Measurements from ENCODE around the gene IDS. TPM values are rescaled to one million over a fixed set of nuclear protein-coding genes. Genes with fewer than 3 reads are reported as not detected.

The IDS gene
- total and polyA plus RNA-seq, 2 experiments from 2014 or later: 47.7 to 79.5 TPM

GRCh38 chrX:149511081-149511480 is 6.0 kb upstream of the IDS start:
- no peaks in the 10 kb centered on the region for H3K9me3 ChIP-seq (ENCODE audit: low read depth)
- no peak overlapping the region for H3K27ac ChIP-seq
- no peaks in the 10 kb centered on the region for H4K20me1 ChIP-seq (ENCODE audit: insufficient read depth)
- H3K4me2 ChIP-seq (ENCODE audit: unreplicated experiment): no peak overlapping the region
- peak; percentile 37 for DNase-seq
- no peak overlapping the region for H2AFZ ChIP-seq
- H3K79me2 ChIP-seq (ENCODE audit: insufficient read depth): no peaks in the 10 kb centered on the region
- H3K4me1 ChIP-seq (ENCODE audit: insufficient read depth): peaks cover 5% of the 10 kb centered on the region; the same call in 1 of the 2 replicates
- no peak overlapping the region for H3K4me3 ChIP-seq
- WGBS, 2 experiments (ENCODE audit: low coverage in 1 of 2, low lambda C conversion rate in 2 of 2, missing lambda C conversion rate in 2 of 2): 69 to 73% methylated on average over 5 of the region's 5 CpGs
- TF ChIP-seq EZH2 (IDR thresholded peaks at IDR 0.05; ENCODE audit: insufficient read depth, poor library complexity, severe bottlenecking): no peak
- no peak for TF ChIP-seq EZH2phosphoT487 (IDR thresholded peaks at IDR 0.05; ENCODE audit: insufficient read depth, low read depth)
- H3K9ac ChIP-seq: no peak overlapping the region
- H3K9me2 ChIP-seq (ENCODE audit: insufficient read depth): no peaks in the 10 kb centered on the region
- H3F3A ChIP-seq (ENCODE audit: insufficient read depth): no peaks in the 10 kb centered on the region
- in situ Hi-C loops (cut with MboI): no loop called here
- H3K27me3 ChIP-seq (replicated peaks; ENCODE audit: insufficient read depth): no peaks in the 10 kb centered on the region
- H3K36me3 ChIP-seq (ENCODE audit: low read depth): no peaks in the 10 kb centered on the region

- Histone ChIP-seq H3K36me3 (ENCODE audit: low read depth) (no peaks in the 10 kb centered on the region), H3K27ac (no peak overlapping the region), H3K4me3 (no peak overlapping the region), H3K4me1 (ENCODE audit: insufficient read depth) (peaks cover 5% of the 10 kb centered on the region; the same call in 1 of the 2 replicates), H3K4me2 (ENCODE audit: unreplicated experiment) (no peak overlapping the region), H2AFZ (no peak overlapping the region), H3F3A (ENCODE audit: insufficient read depth) (no peaks in the 10 kb centered on the region), H3K79me2 (ENCODE audit: insufficient read depth) (no peaks in the 10 kb centered on the region), H3K9me3 (ENCODE audit: low read depth) (no peaks in the 10 kb centered on the region), H3K9ac (no peak overlapping the region), H3K27me3 (replicated peaks; ENCODE audit: insufficient read depth) (no peaks in the 10 kb centered on the region), H3K9me2 (ENCODE audit: insufficient read depth) (no peaks in the 10 kb centered on the region), H4K20me1 (ENCODE audit: insufficient read depth) (no peaks in the 10 kb centered on the region)
- DNase-seq: peak; percentile 61
- 0 to 5% methylated on average over 3 to 4 of the region's 4 CpGs for WGBS, 2 experiments (ENCODE audit: low coverage in 1 of 2, low lambda C conversion rate in 2 of 2, missing lambda C conversion rate in 2 of 2)
- in situ Hi-C loops (cut with MboI): no loop called here
- TF ChIP-seq EZH2phosphoT487 (IDR thresholded peaks at IDR 0.05; ENCODE audit: insufficient read depth, low read depth) (no peak), EZH2 (IDR thresholded peaks at IDR 0.05; ENCODE audit: insufficient read depth, poor library complexity, severe bottlenecking) (no peak)
Measured at GRCh38 chrX:149510386-149510785, 5.3 kb upstream of the IDS start.

- peaks cover 5% of the 10 kb centered on the region; the same call in 1 of the 2 replicates for H3K4me1 ChIP-seq (ENCODE audit: insufficient read depth)
- H2AFZ ChIP-seq: no peak overlapping the region
- no peak overlapping the region for H3K4me3 ChIP-seq
- TF ChIP-seq EZH2 (IDR thresholded peaks at IDR 0.05; ENCODE audit: insufficient read depth, poor library complexity, severe bottlenecking) (no peak), EZH2phosphoT487 (IDR thresholded peaks at IDR 0.05; ENCODE audit: insufficient read depth, low read depth) (no peak)
- no peaks in the 10 kb centered on the region for H3K27me3 ChIP-seq (replicated peaks; ENCODE audit: insufficient read depth)
- H3F3A ChIP-seq (ENCODE audit: insufficient read depth): no peaks in the 10 kb centered on the region
- no peak overlapping the region for H3K4me2 ChIP-seq (ENCODE audit: unreplicated experiment)
- no peaks in the 10 kb centered on the region for H3K9me2 ChIP-seq (ENCODE audit: insufficient read depth)
- no peaks in the 10 kb centered on the region for H3K9me3 ChIP-seq (ENCODE audit: low read depth)
- peaks cover 9% of the 10 kb centered on the region for H3K79me2 ChIP-seq (ENCODE audit: insufficient read depth)
- no peak for DNase-seq
- in situ Hi-C loops (cut with MboI): no loop called here
- H3K27ac ChIP-seq: no peak overlapping the region
- no peaks in the 10 kb centered on the region for H4K20me1 ChIP-seq (ENCODE audit: insufficient read depth)
- no peak overlapping the region for H3K9ac ChIP-seq
- H3K36me3 ChIP-seq (ENCODE audit: low read depth): no peaks in the 10 kb centered on the region
- whole genome bisulfite sequencing, 2 experiments (ENCODE audit: low coverage in 1 of 2, low lambda C conversion rate in 2 of 2, missing lambda C conversion rate in 2 of 2): 86 to 90% methylated on average over 1 of the region's 1 CpG
Measured at GRCh38 chrX:149508467-149508866, 3.4 kb upstream of the IDS start.

- Histone ChIP-seq H3K27ac (no peak overlapping the region), H4K20me1 (ENCODE audit: insufficient read depth) (no peaks in the 10 kb centered on the region), H3K9me3 (ENCODE audit: low read depth) (no peaks in the 10 kb centered on the region), H3K9me2 (ENCODE audit: insufficient read depth) (no peaks in the 10 kb centered on the region), H3K9ac (no peak overlapping the region), H3F3A (ENCODE audit: insufficient read depth) (no peaks in the 10 kb centered on the region), H3K4me3 (no peak overlapping the region), H2AFZ (no peak overlapping the region), H3K79me2 (ENCODE audit: insufficient read depth) (peaks cover 9% of the 10 kb centered on the region), H3K4me1 (ENCODE audit: insufficient read depth) (peaks cover 5% of the 10 kb centered on the region; the same call in 1 of the 2 replicates), H3K27me3 (replicated peaks; ENCODE audit: insufficient read depth) (no peaks in the 10 kb centered on the region), H3K36me3 (ENCODE audit: low read depth) (no peaks in the 10 kb centered on the region; the same call in 1 of the 2 replicates), H3K4me2 (ENCODE audit: unreplicated experiment) (no peak overlapping the region)
- TF ChIP-seq EZH2 (IDR thresholded peaks at IDR 0.05; ENCODE audit: insufficient read depth, poor library complexity, severe bottlenecking) (no peak), EZH2phosphoT487 (IDR thresholded peaks at IDR 0.05; ENCODE audit: insufficient read depth, low read depth) (no peak)
- in situ Hi-C loops (cut with MboI): no loop called here
- DNase-seq: no peak
- 91 to 95% methylated on average over 2 of the region's 2 CpGs for WGBS, 2 experiments (ENCODE audit: low coverage in 1 of 2, low lambda C conversion rate in 2 of 2, missing lambda C conversion rate in 2 of 2)
Measured at GRCh38 chrX:149506349-149506748, 1.2 kb upstream of the IDS start.
